ENCODE results near the gene OLFML1.

Gene OLFML1

GRCh38 chr11:7533199-7534041, 48.1 kb downstream of the OLFML1 start:
- no peak for DNase-seq

- no peak for DNase-seq
These were observed 48.7 kb downstream of the OLFML1 start for GRCh38 chr11:7534042-7534378.

DNA sequence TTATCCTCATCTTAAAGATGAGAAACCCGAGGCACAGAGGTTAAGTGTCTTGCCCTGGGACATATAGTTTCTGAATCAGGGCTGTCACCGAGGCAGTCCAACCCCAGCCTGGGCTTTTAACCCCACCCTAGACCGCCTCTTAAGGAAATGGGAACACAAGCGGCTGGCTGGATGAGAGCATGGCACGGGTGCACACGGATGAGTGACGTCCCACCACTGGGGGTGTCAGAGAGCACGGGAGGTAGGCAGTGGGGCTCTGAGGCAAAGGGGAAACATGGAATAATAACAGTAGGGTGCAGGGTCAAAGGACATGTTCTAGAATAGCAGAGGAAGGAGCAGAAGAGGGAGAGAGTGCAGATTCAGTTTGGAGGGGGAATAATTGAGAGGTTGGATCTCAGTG, 50.8 kb downstream of the OLFML1 start:
- DNase-seq, result no peak

DNA sequence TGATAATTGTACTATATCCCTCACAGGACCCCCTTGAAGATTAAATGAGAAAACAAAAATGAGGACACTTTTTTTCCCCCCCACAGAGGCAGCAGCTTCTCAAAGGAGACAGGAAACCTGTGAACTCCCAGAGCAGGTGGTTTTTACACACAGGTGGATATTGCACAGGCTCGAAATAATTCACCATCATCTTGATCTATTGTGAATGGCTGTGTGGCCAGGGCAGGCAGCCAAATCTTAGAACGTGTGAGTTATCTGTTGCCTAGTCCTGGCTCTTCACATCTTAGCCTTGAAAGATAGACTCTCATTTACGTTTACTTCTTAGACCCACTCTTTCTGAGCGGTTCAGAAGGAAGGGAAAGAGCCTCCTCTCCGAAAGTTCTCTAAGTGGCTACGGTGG, 52.0 kb downstream of the OLFML1 start:
- no peak for DNase-seq

DNA sequence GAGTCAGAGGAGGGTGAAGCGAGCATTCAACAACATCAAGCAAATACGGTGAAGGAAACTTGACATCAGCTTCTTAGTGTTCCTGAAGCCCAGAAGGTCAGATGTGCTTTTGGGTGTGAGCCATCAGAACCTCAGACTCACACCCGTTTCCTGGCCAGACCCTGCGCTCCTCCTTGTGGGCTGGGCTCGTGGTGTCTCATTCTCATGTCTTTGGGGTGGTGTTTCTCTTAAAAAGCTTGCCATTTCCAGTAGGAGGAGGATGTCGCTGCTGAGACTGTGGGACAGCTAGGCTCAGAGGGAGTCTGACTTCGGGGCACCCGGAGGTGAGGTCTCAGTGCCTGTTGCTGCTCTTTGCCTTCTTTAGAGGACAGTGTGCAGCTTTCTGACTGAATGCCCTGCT, 52.7 kb downstream of the OLFML1 start:
- no peak for DNase-seq

GRCh38 chr11:7538466-7539454, 53.5 kb downstream of the OLFML1 start:
- DNase-seq, result no peak

DNA sequence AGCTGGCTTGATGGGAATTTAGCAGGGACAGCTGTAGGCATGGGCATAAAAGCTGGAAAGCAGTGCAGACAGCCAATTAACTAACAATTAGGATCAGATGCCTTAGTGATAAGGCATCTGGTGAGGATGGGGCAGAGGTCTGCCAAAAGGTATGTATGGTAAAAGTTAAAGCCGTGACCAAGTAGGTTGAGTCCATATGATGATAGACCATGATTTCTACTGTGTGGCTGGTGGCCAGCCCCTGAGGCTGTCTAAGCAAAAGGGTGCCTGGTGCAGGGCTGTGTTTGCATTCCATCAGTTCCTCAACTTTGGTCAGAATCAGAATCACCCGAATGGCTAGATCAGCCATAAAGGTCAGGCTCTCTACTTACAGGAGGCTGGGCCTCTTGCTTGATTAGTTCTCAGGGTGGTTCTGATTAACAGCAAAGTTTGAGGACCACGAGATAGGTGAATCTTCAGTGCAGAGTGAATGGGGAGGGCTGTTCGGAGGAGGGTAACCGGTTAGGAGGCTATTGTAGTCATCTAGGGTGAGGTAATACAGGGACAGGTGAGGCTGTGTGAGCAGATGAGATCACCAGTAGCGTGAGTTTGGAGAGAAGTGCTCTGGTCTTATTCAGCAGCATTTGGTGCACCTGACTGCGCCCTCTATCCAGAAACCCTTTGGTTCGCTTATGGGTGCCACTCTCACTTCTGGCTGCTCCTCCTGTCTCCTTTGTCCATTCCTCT, 55.7 kb downstream of the OLFML1 start:
- DNase-seq, result no peak

DNA sequence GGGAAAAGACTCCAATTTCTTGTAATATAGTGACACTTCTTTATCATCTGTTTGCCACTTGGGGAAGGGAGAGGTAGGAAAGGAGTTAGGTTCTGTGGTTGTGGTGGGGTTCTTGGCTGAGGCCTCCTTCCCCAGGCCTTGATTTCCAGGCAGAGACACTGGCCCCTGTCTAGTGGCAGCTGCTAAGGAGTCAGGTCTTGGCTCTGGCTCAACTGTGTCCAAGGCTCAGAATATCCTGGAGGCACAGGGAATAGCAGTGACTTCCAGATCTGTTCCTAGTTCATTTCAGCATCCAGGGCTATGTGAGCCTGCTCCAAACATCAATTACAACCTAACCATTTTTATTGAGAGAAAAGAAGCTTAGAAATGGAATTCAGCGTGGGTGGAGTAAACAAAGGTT, 58.0 kb downstream of the OLFML1 start:
- DNase-seq, result no peak

- DNase-seq, result no peak
These were observed 58.7 kb downstream of the OLFML1 start for GRCh38 chr11:7544021-7544420.

- no peak for DNase-seq
These were observed 60.3 kb downstream of the OLFML1 start for GRCh38 chr11:7545611-7546010.

GRCh38 chr11:7546324-7546791, 61.1 kb downstream of the OLFML1 start:
- DNase-seq, result no peak

GRCh38 chr11:7547687-7548086, 62.4 kb downstream of the OLFML1 start:
- DNase-seq, result no peak

DNA sequence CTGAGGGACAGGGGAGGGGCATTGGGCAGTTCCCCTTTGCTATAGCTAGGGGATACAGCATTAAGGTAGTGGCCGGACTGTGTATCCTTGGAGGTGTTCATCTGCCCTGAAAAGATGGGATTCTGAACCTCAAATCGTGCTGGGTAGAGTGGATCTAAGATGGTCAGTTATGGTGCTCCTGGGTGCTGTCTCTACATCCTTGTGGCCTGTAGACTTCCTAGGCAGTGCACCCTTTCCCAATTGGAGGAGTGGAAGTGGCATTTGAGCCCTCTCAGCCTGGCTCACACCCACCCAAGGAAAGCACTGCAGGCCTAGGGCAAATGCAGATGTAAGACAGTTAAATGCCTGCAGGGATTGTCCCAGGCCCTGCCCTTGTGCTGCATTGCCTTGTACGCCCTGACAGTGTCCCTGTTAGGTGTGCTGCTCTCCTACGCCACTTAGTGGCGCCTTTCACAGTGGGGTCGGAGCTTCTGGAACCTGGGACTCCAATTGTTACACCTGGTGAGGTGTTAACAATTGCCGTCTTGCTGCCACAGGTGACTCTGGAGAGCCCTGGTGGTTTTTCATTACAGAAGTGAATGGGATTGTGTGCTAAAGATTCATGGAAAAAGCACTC, 63.5 kb downstream of the OLFML1 start:
- DNase-seq, result no peak

DNA sequence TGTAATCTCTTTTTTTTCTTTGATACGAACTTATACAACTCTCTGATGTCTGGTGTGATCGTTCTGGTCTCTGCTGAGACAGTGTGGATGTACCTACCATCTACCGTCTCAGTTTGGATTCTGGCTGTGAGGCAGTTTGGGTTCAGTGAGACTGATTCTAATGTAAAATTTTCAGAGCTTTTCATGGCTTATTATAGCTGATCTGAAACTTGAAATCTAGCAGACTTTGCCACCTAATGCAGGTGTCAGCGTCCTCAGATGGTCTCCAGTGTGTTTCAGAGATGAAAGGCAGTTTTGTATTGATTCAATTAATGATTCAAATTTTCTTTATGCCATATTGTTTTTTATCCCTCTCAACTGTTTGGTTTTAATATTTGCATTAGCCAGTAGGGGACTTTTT, 64.4 kb downstream of the OLFML1 start:
- no peak for DNase-seq

- DNase-seq, result no peak
These were observed 66.3 kb downstream of the OLFML1 start for GRCh38 chr11:7551571-7551970.

DNA sequence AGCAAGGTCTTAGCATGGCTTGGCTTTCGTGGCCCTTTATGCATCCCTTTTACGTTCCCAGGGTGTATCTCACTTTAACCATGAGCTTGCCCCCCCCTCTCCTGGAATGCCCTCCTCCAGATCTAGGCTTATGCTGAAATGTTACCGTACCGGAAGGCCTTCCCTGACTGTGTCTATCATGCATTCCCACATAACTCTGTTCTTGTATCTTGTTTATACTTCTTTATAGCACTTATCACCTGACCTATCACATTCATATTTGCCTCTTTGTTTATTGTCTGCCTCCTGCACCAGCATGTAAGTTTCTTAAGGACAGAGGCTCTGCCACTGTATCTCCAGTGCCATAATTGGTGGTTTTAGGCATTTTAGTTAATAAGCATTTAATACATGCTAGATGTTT, 67.4 kb downstream of the OLFML1 start:
- no peak for DNase-seq

DNA sequence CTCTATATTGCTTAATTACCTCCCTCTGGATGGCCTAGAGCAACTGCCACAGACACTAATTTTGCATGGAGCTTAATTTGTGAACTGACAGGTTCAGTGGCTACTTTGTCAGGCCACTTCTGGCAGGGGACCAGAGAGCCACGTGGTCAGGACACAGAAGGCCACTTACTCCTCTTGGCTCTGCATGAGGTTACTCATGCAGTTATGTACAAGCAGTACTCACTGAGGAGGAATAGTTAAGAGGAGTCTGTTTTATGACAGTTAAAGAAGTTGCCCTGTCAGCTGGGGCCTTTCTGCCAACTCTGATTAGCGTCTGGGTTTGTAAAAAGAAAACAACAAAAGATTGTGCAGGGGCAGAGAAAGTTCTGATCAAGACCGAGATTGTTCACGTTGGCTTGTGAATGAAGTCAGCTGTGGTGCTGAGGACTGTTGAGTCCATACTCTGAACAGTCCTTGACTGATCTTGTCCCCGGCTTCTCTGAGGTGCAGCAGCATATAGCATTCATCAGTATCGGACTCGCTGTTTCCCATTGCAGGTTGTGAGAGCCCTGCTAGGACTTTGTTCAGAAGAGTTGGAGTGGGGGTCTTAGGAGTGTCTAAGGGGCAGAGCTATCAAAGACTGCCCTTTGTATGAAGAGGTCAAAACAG, 69.9 kb downstream of the OLFML1 start:
- DNase-seq, result no peak

GRCh38 chr11:7558046-7558445, 72.7 kb downstream of the OLFML1 start:
- no peak for DNase-seq

GRCh38 chr11:7559398-7560283, 74.3 kb downstream of the OLFML1 start:
- DNase-seq, result no peak
